Stimulated activated naive CD8-positive, alpha-beta T cell treated with anti-CD3 and anti-CD28 coated beads, Interleukin-15, Interleukin-2, amounts not matched to agents 100 U/mL and 50 U/mL, for 24 hours (primary cell): ENCODE results near the gene NRL.

Experiments used
- ATAC-seq: fragments of 150-1000 bp; cut with Tn5 transposase; one replicate; pipeline ENCODE4 v1.10.0; 2021
- DNase-seq: peaks from one replicate; pipeline ENCODE4 v3.0.0; 2021

Gene NRL

DNA sequence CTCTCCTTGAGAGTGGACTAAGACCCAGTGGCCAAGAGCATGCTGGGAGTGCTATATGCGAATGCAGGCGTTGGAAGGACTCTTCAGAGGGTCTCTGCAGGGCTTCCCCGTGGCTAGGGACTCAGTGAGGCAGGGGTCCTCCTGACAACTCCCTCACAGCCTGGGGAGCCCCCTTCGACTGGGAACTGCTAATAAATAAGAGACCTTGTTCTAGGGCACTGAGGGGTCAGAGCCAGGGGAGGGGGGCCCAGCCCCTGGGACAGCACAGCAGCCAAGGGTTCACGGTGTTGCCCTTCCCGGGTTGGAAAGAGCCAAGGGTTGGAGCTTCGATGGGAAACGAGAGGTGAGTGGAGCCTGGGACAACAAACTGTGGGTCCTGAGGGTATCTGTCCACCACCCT lies 49.3 kb downstream of the NRL start:
- ATAC-seq (no peak), DNase-seq (no peak)

GRCh38 chr14:24064856-24065255 lies 49.9 kb downstream of the NRL start:
- DNase-seq: no peak
- no peak for ATAC-seq

- no peak for ATAC-seq
- DNase-seq: no peak
These were observed 50.5 kb downstream of the NRL start for GRCh38 chr14:24064091-24064795.

DNA sequence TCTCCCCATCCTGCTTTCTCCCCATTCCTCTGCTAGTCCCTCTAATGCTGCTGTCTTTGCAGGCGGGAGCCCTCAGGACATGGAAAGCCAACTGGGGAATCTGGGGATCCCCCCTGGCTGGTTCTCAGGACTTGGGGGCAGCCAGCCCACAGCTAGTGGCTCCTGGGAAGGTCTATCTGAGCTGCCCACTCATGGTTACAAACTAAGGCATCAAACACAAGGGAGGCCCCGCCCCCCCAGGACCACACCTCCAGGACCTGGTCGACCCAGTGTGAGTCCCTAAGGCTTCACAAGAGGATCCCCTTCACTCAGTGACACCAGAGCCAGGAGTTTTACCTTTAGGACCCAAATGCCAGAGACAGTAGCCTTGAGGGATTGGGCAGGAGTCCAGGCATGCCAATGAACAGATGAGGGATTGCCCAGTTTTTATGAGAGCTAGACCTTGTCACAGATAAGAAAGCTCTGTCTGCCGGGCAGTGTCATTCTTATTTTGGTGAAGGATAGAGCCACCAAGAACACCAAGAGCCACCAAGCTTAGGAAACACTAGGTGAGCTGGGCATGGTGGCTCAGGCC lies 51.4 kb downstream of the NRL start:
- ATAC-seq (no peak), DNase-seq (no peak)

DNA sequence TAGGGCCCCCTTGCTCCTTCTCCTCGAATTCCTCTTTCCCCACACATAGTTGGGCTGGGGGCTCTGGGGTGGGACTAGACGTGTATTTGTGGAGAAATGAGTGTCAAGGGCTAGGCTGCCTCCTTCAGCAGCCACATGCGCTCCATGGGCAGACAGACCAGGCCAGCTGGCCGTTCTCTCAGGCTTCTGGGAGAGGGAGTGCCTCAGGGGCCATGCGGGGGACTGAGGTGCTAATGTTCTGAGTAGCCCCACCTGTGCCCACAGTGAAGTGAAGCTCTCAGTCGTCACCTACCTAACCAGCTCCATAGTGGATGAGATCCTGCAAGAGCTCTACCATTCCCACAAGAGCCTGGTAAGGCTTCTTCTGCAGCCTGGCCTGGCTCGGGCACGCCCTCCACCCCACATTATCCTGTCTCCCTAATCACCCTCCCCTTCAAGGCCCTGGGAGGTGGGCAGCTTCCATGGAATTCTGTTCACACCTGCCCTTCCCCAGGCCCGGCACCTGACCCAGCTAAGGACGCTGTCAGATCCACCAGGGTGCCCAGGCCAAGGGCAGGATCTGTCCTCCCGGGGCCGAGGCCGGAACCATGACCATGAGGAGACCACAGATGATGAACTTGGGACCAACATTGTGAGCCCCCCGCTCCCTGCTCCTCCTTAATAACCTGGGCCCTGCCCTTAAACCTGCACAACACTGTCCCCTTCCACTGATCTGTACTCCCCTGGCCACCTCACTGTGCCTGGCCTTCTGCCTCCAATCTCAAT lies 52.4 kb downstream of the NRL start:
- DNase-seq: no peak

GRCh38 chr14:24060984-24061913 lies 53.5 kb downstream of the NRL start:
- no peak for ATAC-seq
- DNase-seq: no peak

More for the DNA sequence above, 52.4 kb downstream of the NRL start:
- ATAC-seq: no peak

DNA sequence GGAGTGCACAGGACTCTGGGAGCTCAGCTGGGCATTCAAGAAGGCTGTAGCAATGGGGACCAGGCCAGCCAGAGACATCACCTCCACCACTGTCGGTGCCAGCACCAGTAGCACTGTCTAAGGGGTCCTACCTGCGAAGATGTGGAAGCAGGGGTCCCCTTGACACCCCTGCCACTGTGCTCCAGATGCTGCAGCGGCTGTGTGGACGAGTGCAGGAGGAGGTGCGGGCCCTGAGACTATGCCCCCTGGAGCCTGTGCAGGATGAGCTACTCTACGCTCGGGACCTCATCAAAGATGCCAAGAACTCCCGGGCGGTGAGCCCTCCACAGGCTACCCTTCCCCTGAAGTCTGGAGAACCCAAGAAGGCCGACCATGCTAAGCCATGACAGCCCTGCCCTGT lies 54.3 kb downstream of the NRL start:
- ATAC-seq: no peak

DNA sequence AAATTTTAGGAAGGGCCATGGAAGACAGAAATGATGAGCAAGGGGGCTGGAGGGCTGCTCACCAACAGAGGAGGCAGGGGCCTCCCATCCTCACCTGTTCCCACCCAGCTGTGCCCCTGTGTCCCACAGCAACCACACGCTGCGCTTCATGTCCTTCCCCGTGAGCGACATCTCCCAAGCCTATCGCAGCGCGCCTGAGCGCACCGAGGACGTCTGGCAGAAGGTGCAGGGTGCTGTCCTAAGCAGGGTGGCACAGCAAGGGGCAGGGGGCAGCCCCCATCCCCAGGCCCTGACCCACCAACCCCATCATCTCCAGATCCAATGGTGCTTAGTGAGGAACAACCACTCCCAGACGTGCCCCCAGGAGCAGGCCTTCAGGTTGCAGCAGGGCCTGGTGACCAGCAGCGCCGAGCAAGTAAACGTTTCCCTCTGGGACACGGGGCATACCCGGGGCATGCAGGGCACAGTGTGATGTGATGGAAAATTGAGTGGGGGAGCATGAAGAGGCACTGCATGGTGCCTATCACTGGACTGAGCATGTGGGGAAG lies 54.8 kb downstream of the NRL start:
- ATAC-seq (no peak), DNase-seq (no peak)

More for the DNA sequence above, 54.3 kb downstream of the NRL start:
- no peak for DNase-seq

- no peak for DNase-seq
- ATAC-seq: no peak
These were observed 55.7 kb downstream of the NRL start for GRCh38 chr14:24058951-24059475.

GRCh38 chr14:24058260-24058950 lies 56.3 kb downstream of the NRL start:
- DNase-seq (no peak), ATAC-seq (no peak)

GRCh38 chr14:24057867-24058259 lies 56.9 kb downstream of the NRL start:
- ATAC-seq: no peak

DNA sequence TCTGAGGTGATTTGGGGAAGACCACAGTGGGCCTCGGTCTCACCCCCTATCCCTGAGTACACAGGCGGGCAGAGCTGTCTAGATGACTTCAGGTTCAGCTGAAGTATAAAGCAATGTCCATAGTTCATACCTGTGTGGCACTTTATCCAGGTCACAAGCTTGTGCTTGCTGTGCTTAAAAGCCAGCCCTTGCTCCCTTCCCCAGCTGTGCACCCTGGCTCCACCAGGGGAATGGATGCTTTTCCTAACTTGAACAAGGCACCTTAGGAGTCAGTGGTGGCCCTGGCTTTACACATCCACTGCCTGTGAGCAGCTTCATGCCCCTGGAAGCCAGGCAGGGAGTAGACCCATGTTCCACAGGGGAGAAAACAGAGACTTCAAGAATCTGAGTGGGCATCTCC lies 57.5 kb downstream of the NRL start:
- DNase-seq: no peak
- ATAC-seq: no peak

More at GRCh38 chr14:24057867-24058259, 56.9 kb downstream of the NRL start:
- no peak for DNase-seq

GRCh38 chr14:24056800-24057184 lies 58.0 kb downstream of the NRL start:
- ATAC-seq (no peak), DNase-seq (no peak)

GRCh38 chr14:24055971-24056799 lies 58.6 kb downstream of the NRL start:
- ATAC-seq: no peak
- no peak for DNase-seq

- no peak for ATAC-seq
- DNase-seq: no peak
These were observed 60.1 kb downstream of the NRL start for GRCh38 chr14:24054646-24055045.

DNA sequence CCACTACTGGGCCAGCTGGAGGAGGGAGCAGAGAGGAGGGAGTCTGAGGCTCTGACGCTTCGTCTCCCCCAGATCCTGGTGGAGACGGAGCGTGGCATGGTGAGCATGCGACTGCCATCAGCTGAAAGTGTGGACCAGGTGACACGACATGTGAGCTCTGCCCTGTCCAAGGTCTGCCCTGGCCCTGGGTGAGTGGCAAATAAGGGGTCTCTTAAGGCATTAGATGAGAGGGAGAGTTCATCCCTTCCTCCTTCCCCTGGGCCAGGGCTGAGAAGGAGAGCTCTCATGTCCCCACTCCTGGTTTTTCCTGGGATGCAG lies 60.5 kb downstream of the NRL start:
- ATAC-seq (no peak), DNase-seq (no peak)

- DNase-seq: no peak
- peak; percentile 0 for ATAC-seq
These were observed 61.0 kb downstream of the NRL start for GRCh38 chr14:24053548-24054323.

GRCh38 chr14:24052656-24053547 lies 61.8 kb downstream of the NRL start:
- peak; percentile 72 for DNase-seq
- peak; percentile 90 for ATAC-seq
